PFSK-1 (cell line): ENCODE results near the gene CD81.

Experiments
- FOXP2 ChIP-seq: optimal IDR thresholded peaks from 2 replicates; pipeline ENCODE3; 2011; ENCODE audit warnings: borderline replicate concordance, control low read depth, inconsistent platforms; ENCODE audit not compliant: insufficient read depth; ENCODE audit errors: extremely low read length, extremely low read depth
- POLR2AphosphoS5 ChIP-seq: IDR thresholded peaks from 2 replicates; pipeline ENCODE4 v1.6.1; 2012; ENCODE audit warnings: low read depth, mild to moderate bottlenecking, control low read depth, low read length, moderate library complexity
- REST ChIP-seq, 2 experiments: IDR thresholded peaks; 2 replicates each; pipeline versions ENCODE4 v1.6.1 to v1.8.0; 2011 to 2012; ENCODE audit warnings: low read depth in 2 of 2, low read length in 2 of 2, control low read depth in 1 of 2, inconsistent platforms in 1 of 2, mild to moderate bottlenecking in 1 of 2, moderate library complexity in 1 of 2; ENCODE audit not compliant: insufficient read depth in 1 of 2
- SIN3A ChIP-seq: IDR thresholded peaks from 2 replicates; pipeline ENCODE4 v1.6.1; 2012; ENCODE audit warnings: mild to moderate bottlenecking, low read length, moderate library complexity, borderline replicate concordance; ENCODE audit not compliant: insufficient read depth
- TAF1 ChIP-seq: IDR thresholded peaks from 2 replicates; pipeline ENCODE4 v1.6.1; 2012; ENCODE audit warnings: low read length, control low read depth, borderline replicate concordance; ENCODE audit not compliant: insufficient read depth

CD81 gene

GRCh38 chr11:2381494-2382128, 4.5 kb downstream of the CD81 start:
- TF ChIP-seq REST (IDR thresholded peaks at IDR 0.05; ENCODE audit: insufficient read depth in 1 of 2, low read depth in 2 of 2, low read length in 2 of 2) (no peak), POLR2AphosphoS5 (no peak), TAF1 (no peak), FOXP2 (no peak), SIN3A (no peak)

- TF ChIP-seq SIN3A (no peak), TAF1 (no peak), REST (IDR thresholded peaks at IDR 0.05; ENCODE audit: insufficient read depth in 1 of 2, low read depth in 2 of 2, low read length in 2 of 2) (no peak), FOXP2 (no peak), POLR2AphosphoS5 (no peak)
Observed at GRCh38 chr11:2382129-2382517, 5.0 kb downstream of the CD81 start.

- TF ChIP-seq FOXP2 (peak; percentile 71), POLR2AphosphoS5 (no peak)
Observed at GRCh38 chr11:2382936-2383851, 6.1 kb downstream of the CD81 start.

DNA sequence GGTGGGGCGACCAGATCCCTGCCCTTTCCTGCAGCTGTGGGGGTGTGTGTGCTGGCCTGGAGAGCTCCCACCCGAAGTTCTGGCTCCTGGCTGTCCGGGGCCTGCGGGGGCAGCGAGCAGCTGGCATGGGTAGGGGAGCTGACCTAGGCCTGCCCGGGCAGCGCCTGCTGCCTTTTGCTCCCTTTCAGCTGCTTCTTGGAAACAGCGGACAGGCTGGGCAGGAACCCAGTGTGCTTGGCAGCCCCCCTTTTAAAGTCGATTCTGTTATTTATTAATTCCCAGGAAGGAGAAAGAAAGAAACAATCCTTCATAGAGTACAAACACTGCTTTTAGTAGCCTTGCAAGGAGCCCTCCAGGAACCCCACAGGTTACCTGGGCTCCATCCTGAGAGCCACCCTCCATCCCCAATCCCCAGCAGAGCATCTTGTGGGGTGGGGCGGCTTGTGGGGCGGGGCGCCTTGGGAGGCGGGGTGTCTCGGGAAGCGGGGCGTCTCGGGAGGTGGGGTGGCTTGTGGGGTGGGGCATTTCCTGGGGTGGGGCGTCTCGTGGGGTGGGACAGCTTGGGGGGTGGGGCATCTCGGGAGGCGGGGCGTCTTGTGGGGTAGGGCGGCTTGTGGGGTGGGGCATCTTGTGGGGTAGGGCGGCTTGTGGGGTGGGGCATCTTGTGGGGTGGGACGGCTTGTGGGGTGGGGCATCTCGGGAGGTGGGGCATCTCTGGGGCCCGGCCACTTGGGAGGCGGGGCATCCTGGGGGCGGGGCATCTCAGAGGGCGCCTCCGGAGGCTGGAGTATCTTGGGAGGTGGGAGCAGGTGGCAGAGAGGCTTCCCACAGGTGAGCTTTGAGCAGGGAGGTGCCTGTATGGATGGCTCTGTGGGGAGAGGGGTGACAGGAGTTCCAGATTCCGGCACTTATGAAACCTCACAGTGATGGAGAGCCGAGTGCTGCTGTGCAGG, 7.0 kb downstream of the CD81 start:
- TF ChIP-seq SIN3A (no peak), TAF1 (no peak), FOXP2 (no peak), REST (IDR thresholded peaks at IDR 0.05; ENCODE audit: insufficient read depth in 1 of 2, low read depth in 2 of 2, low read length in 2 of 2) (no peak), POLR2AphosphoS5 (no peak)
